ENCODE results near the gene TEX22.

Gene TEX22

DNA sequence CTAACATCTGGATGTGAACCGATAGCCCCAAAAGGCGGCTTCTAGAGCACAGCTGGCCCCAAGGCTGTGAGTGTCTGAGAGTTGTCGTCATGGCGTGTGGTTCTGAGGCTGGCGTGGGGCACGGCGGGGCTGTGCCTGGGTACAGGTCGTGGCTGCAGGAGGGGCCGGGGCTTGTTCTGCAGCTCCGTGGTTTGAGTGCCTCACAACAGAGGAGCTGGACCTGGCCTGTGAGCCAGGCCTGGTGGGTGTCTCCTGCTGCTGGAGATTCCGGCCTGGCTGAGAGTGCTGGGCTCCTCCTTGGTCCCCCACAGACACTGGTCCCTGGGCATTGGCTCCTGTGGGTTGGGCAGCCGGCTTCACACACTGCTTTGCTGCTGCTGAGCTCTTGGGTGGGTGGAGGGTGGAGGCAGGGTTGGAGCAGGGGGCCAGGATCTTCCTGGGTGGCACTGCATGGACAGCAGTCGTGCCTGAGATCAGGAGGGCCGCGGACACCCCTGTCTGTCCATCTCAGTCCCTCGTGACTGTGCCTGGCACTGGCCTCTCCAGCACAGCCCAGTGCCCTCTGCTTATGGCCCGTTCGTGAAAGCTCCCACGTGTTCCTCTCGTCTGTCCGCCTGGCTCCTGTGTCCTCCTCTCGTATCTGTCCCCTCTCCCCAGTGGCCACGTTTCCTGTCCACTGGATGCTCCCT, 31.8 kb upstream of the TEX22 start:
- TF ChIP-seq ZFP30 (CRISPR knock-in tag; IDR thresholded peaks at IDR 0.05) (no peak), PPARA (CRISPR knock-in tag; IDR thresholded peaks at IDR 0.05; ENCODE audit: borderline replicate concordance) (no peak), ZNF70 (CRISPR knock-in tag; IDR thresholded peaks at IDR 0.05) (no peak), TCF4 (CRISPR knock-in tag; IDR thresholded peaks at IDR 0.05; ENCODE audit: borderline replicate concordance) (no peak), ZNF565 (CRISPR knock-in tag; conservative IDR thresholded peaks at IDR 0.05; ENCODE audit: low read depth) (no peak), CREB5 (CRISPR knock-in tag; IDR thresholded peaks at IDR 0.05; ENCODE audit: low read depth) (no peak), GLIS3 (CRISPR knock-in tag; IDR thresholded peaks at IDR 0.05) (no peak), ESRRG (CRISPR knock-in tag; IDR thresholded peaks at IDR 0.05) (no peak), ZC3H10 (CRISPR knock-in tag; IDR thresholded peaks at IDR 0.05) (no peak), ISL1 (CRISPR knock-in tag; IDR thresholded peaks at IDR 0.05) (no peak)
- TF ChIP-seq, protein P1, sequence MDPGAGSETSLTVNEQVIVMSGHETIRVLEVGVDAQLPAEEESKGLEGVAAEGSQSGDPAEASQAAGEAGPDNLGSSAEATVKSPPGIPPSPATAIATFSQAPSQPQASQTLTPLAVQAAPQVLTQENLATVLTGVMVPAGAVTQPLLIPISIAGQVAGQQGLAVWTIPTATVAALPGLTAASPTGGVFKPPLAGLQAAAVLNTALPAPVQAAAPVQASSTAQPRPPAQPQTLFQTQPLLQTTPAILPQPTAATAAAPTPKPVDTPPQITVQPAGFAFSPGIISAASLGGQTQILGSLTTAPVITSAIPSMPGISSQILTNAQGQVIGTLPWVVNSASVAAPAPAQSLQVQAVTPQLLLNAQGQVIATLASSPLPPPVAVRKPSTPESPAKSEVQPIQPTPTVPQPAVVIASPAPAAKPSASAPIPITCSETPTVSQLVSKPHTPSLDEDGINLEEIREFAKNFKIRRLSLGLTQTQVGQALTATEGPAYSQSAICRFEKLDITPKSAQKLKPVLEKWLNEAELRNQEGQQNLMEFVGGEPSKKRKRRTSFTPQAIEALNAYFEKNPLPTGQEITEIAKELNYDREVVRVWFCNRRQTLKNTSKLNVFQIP (CRISPR knock-in tag; IDR thresholded peaks at IDR 0.05; ENCODE audit: borderline replicate concordance, low read depth): no peak
- ATAC-seq: no peak

- no peak for ATAC-seq
- TF ChIP-seq ARNTL (CRISPR knock-in tag; IDR thresholded peaks at IDR 0.05; ENCODE audit: borderline replicate concordance, low read depth) (no peak), ZFP30 (CRISPR knock-in tag; IDR thresholded peaks at IDR 0.05) (no peak), ESRRG (CRISPR knock-in tag; IDR thresholded peaks at IDR 0.05) (no peak), SNAI2 (CRISPR knock-in tag; IDR thresholded peaks at IDR 0.05) (no peak)
Measured at GRCh38 chr14:105367116-105368031, 31.0 kb upstream of the TEX22 start.

- TF ChIP-seq PPARA (CRISPR knock-in tag; IDR thresholded peaks at IDR 0.05; ENCODE audit: borderline replicate concordance) (no peak), ZNF565 (CRISPR knock-in tag; conservative IDR thresholded peaks at IDR 0.05; ENCODE audit: low read depth) (no peak), TOX (CRISPR knock-in tag; IDR thresholded peaks at IDR 0.05; ENCODE audit: borderline replicate concordance) (no peak), CREB5 (CRISPR knock-in tag; IDR thresholded peaks at IDR 0.05; ENCODE audit: low read depth) (no peak), ISL1 (CRISPR knock-in tag; IDR thresholded peaks at IDR 0.05) (no peak), GLIS3 (CRISPR knock-in tag; IDR thresholded peaks at IDR 0.05) (no peak), BACH2 (CRISPR knock-in tag; IDR thresholded peaks at IDR 0.05; ENCODE audit: borderline replicate concordance) (no peak), TSHZ2 (CRISPR knock-in tag; IDR thresholded peaks at IDR 0.05) (no peak)
- ATAC-seq: no peak
Measured at GRCh38 chr14:105368032-105368417, 30.3 kb upstream of the TEX22 start.

DNA sequence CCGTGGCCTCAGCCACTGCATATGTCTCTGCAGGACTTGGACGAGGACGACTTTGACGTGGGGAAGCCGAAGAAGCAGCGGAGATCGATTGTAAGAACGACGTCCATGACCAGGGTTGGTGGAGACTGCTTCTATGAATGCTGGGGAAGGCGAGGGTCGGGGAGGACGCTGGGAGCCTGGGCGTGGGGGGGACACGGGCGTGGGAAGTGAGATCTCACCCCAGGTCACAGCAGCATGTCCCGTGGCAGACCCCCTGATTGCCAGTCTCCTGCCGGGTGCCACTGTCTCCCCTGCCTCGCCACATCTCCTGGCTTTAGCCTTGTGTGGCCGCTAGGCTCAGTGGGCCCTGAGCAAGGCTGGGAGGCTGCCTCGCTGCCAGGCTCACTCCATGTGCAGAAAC, 29.9 kb upstream of the TEX22 start:
- no peak for ATAC-seq
- no peak for TF ChIP-seq CSRNP3 (CRISPR knock-in tag; IDR thresholded peaks at IDR 0.05)
- no peak for TF ChIP-seq ZNF8 (CRISPR knock-in tag; IDR thresholded peaks at IDR 0.05)
- no peak for TF ChIP-seq SNAI2 (CRISPR knock-in tag; IDR thresholded peaks at IDR 0.05)
- no peak for TF ChIP-seq TSHZ2 (CRISPR knock-in tag; IDR thresholded peaks at IDR 0.05)
- TF ChIP-seq ZC3H10 (CRISPR knock-in tag; IDR thresholded peaks at IDR 0.05): no peak
- TF ChIP-seq TOX (CRISPR knock-in tag; IDR thresholded peaks at IDR 0.05; ENCODE audit: borderline replicate concordance): no peak
- TF ChIP-seq, protein P1 (CRISPR knock-in tag; IDR thresholded peaks at IDR 0.05; ENCODE audit: borderline replicate concordance, low read depth): no peak
- no peak for TF ChIP-seq ZFP3 (CRISPR knock-in tag; IDR thresholded peaks at IDR 0.05)
- TF ChIP-seq TCF4 (CRISPR knock-in tag; IDR thresholded peaks at IDR 0.05; ENCODE audit: borderline replicate concordance): no peak
- TF ChIP-seq GLIS3 (CRISPR knock-in tag; IDR thresholded peaks at IDR 0.05): no peak
- TF ChIP-seq ZNF565 (CRISPR knock-in tag; conservative IDR thresholded peaks at IDR 0.05; ENCODE audit: low read depth): no peak
- TF ChIP-seq ISL1 (CRISPR knock-in tag; IDR thresholded peaks at IDR 0.05): no peak
